ENCODE data around the gene UBE3B. TPM values are rescaled to one million over a fixed set of nuclear protein-coding genes. Genes with fewer than 3 reads are reported as not detected.

Gene UBE3B
- total and polyA plus RNA-seq, 2 donors (not counting 1 experiment from before 2014, with no cell fraction given), result 27.2 to 52.1 TPM

DNA sequence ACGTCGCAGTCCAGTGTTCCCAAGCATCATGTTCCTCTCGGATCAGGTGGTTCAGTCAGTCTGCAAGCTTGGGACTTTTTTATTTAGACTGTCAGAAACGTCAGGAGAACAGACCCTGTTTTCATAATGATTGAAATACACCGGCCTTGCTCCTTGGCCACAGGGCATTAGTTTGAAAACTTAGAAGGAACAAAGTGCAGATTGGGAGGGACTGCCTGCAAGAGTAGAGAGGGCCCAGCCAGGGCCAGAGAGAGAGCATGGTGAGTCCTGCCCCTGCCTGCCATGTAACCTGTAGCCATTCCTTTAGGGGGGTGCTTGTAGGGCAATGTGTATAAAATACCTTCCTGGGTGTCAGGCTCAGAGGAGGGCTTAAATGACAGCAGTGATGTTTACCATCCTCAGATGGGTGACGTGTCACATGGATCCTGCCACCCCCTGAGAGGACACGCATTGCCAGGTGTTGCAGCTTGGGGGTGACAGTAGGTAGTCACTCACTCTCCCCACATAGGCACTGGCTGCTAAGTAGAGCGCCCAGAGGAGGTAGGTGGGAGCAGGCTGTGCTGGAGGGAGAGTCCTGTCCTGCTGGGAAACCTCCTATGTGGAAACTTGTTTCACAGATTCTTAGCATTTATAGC is 50.2 kb downstream of the UBE3B start:
- Mint-ChIP-seq H3K27me3 (no peaks in the 10 kb centered on the region), H3K9me3 (ENCODE audit: insufficient read depth) (no peaks in the 10 kb centered on the region), H3K27ac (no peak overlapping the region), H3K4me1 (no peaks in the 10 kb centered on the region), H3K4me3 (no peak overlapping the region)
- Histone ChIP-seq H3K4me3 (ENCODE audit: control extremely low read depth in 1 of 5, extremely low read depth in 1 of 5, insufficient read depth in 1 of 5, low read depth in 2 of 5, low read length in 4 of 5) (no peak overlapping the region), H3K9ac (ENCODE audit: low read length) (no peak overlapping the region), H2AFZ (ENCODE audit: insufficient read depth, low read depth, low read length, poor library complexity, severe bottlenecking) (no peak overlapping the region), H3K4me2 (replicated peaks; ENCODE audit: low read depth, low read length, poor library complexity, severe bottlenecking) (no peak overlapping the region), H3K27ac (ENCODE audit: low read length in 2 of 2) (no peak overlapping the region), H3K27me3 (replicated peaks in 1 of 4; ENCODE audit: control extremely low read depth in 1 of 4, control insufficient read depth in 3 of 4, insufficient read depth in 4 of 4, low read length in 3 of 4) (no peaks in the 10 kb centered on the region), H3K79me2 (ENCODE audit: control insufficient read depth, insufficient read depth, low read length) (no peaks in the 10 kb centered on the region), H3K36me3 (replicated peaks in 1 of 2; ENCODE audit: control extremely low read depth in 1 of 2, control insufficient read depth in 1 of 2, extremely low read depth in 1 of 2, insufficient read depth in 2 of 2, low read length in 1 of 2) (peaks cover 0 to 62% of the 10 kb centered on the region in 2 experiments), H3K4me1 (ENCODE audit: control insufficient read depth in 2 of 2, insufficient read depth in 2 of 2, low read length in 2 of 2) (no peaks in the 10 kb centered on the region), H4K20me1 (ENCODE audit: control insufficient read depth, insufficient read depth, low read length, poor library complexity, severe bottlenecking) (no peaks in the 10 kb centered on the region), H3K9me3 (ENCODE audit: control extremely low read depth in 1 of 3, control insufficient read depth in 2 of 3, insufficient read depth in 1 of 3, low read length in 2 of 3) (no peaks in the 10 kb centered on the region)
- ChIA-PET POLR2A (no interaction called here), CTCF (no interaction called here)
- no peak for TF ChIP-seq CTCF (IDR thresholded peaks at IDR 0.05)
- TF ChIP-seq EZH2 (IDR thresholded peaks at IDR 0.05; ENCODE audit: borderline replicate concordance, insufficient read depth, low read depth, low read length, poor library complexity, severe bottlenecking), result no peak
- ATAC-seq (ENCODE audit: low read depth), result no peak
- 92% methylated on average over 7 of the region's 8 CpGs for WGBS (ENCODE audit: insufficient coverage)
- intact Hi-C loops (cut with micrococcal nuclease), result no loop called here
- DNase-seq, result no peak

GRCh38 chr12:109529691-109530640 is 52.5 kb downstream of the UBE3B start:
- H3K27me3 ChIP-seq (replicated peaks in 1 of 4; ENCODE audit: control extremely low read depth in 1 of 4, control insufficient read depth in 3 of 4, insufficient read depth in 4 of 4, low read length in 3 of 4), result no peaks in the 10 kb centered on the region
- no peaks in the 10 kb centered on the region for H3K27me3 Mint-ChIP-seq
- no peak overlapping the region for H3K4me2 ChIP-seq (replicated peaks; ENCODE audit: low read depth, low read length, poor library complexity, severe bottlenecking)
- H3K4me1 ChIP-seq (ENCODE audit: control insufficient read depth in 2 of 2, insufficient read depth in 2 of 2, low read length in 2 of 2), result no peaks in the 10 kb centered on the region
- TF ChIP-seq CTCF (IDR thresholded peaks at IDR 0.05), result no peak
- no peak for TF ChIP-seq EZH2 (IDR thresholded peaks at IDR 0.05; ENCODE audit: borderline replicate concordance, insufficient read depth, low read depth, low read length, poor library complexity, severe bottlenecking)
- POLR2A ChIA-PET, result no interaction called here
- CTCF ChIA-PET, result interaction anchor here (1.1 to 1.4 kb wide), 2 partner anchors 11 to 13 kb away, joined by 3 to 4 read pairs; no protein-coding TSS in a partner anchor
- H3K9me3 Mint-ChIP-seq (ENCODE audit: insufficient read depth), result no peaks in the 10 kb centered on the region
- no peak overlapping the region for H3K4me3 ChIP-seq (ENCODE audit: control extremely low read depth in 1 of 5, extremely low read depth in 1 of 5, insufficient read depth in 1 of 5, low read depth in 2 of 5, low read length in 4 of 5)
- H3K9me3 ChIP-seq (ENCODE audit: control extremely low read depth in 1 of 3, control insufficient read depth in 2 of 3, insufficient read depth in 1 of 3, low read length in 2 of 3), result no peaks in the 10 kb centered on the region
- DNase-seq, result no peak
- H3K27ac ChIP-seq (ENCODE audit: low read length in 2 of 2), result no peak overlapping the region
- H4K20me1 ChIP-seq (ENCODE audit: control insufficient read depth, insufficient read depth, low read length, poor library complexity, severe bottlenecking), result no peaks in the 10 kb centered on the region
- intact Hi-C loops (cut with micrococcal nuclease), result no loop called here
- 93% methylated on average over 10 of the region's 19 CpGs for WGBS (ENCODE audit: insufficient coverage)
- no peaks in the 10 kb centered on the region for H3K79me2 ChIP-seq (ENCODE audit: control insufficient read depth, insufficient read depth, low read length)
- H2AFZ ChIP-seq (ENCODE audit: insufficient read depth, low read depth, low read length, poor library complexity, severe bottlenecking), result no peak overlapping the region
- no peak overlapping the region for H3K9ac ChIP-seq (ENCODE audit: low read length)
- H3K4me1 Mint-ChIP-seq, result no peaks in the 10 kb centered on the region
- no peak for ATAC-seq (ENCODE audit: low read depth)
- H3K4me3 Mint-ChIP-seq, result no peak overlapping the region
- H3K36me3 ChIP-seq (replicated peaks in 1 of 2; ENCODE audit: control extremely low read depth in 1 of 2, control insufficient read depth in 1 of 2, extremely low read depth in 1 of 2, insufficient read depth in 2 of 2, low read length in 1 of 2), result peaks cover 0 to 48% of the 10 kb centered on the region in 2 experiments
- no peak overlapping the region for H3K27ac Mint-ChIP-seq

Measured in B cell (primary cell).